ENCODE results near the gene NRN1. TPM values are rescaled to one million over a fixed set of nuclear protein-coding genes. Genes with fewer than 3 reads are reported as not detected.
"Not testable (repeated sequence)": the region's sequence is repeated elsewhere in the genome, so short reads cannot be mapped to it uniquely, and the experiment has no call there.

The NRN1 gene
- total RNA-seq, 2 donors from 2014 or later, result 12.8 to 15.9 TPM

DNA sequence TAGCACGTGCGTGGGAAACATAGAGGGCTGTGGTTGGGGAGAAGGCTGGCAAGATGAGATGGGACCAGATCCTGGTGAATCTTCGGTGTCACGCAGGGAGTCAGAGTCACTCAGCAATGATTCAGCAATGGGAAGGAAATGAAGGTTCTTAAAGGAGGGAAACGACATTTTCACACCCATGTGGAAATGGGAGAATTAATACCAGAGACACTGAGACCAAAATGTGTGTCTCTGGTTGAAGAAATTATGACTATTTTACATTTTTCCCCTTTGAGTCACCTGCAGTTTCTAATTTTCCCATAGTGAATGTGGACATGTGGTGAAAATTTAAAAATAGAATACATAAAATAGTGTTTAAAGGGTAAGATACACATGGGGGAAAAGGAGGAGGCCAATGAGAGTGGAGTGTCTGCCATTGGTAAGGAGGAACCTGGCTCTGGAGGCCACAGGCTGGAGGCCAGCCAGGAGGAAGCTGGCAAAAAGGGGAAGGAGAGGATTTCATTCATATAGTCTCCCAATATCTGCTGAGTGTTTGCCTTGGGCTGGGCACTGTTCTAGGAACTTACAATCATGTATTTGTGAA, 17.5 kb downstream of the NRN1 start:
- DNase-seq (ENCODE audit: low spot score), result peak; percentile 86
- intact Hi-C loops (cut with DNase I), result no loop called here

DNA sequence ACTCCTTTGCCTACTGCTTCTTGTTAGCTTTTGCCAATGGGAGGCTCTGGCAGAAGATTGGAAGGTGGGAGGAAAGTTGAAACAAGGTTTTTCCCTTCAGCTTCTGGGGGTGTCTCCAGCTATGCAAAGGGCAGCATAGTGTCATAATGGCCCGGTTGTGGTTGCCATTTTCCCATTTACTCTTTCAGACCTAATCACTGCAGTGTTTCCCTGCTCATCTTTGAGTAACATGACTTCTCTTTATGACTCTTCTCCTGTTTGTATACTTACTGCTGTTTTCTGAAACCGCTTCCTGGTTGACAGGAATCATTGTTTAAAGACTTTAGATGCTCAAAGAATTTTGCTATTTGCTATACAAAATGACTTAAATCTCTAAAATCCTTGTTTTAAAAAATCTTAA, 19.9 kb downstream of the NRN1 start:
- intact Hi-C loops (cut with DNase I), result no loop called here
- DNase-seq (ENCODE audit: low spot score), result no peak

DNA sequence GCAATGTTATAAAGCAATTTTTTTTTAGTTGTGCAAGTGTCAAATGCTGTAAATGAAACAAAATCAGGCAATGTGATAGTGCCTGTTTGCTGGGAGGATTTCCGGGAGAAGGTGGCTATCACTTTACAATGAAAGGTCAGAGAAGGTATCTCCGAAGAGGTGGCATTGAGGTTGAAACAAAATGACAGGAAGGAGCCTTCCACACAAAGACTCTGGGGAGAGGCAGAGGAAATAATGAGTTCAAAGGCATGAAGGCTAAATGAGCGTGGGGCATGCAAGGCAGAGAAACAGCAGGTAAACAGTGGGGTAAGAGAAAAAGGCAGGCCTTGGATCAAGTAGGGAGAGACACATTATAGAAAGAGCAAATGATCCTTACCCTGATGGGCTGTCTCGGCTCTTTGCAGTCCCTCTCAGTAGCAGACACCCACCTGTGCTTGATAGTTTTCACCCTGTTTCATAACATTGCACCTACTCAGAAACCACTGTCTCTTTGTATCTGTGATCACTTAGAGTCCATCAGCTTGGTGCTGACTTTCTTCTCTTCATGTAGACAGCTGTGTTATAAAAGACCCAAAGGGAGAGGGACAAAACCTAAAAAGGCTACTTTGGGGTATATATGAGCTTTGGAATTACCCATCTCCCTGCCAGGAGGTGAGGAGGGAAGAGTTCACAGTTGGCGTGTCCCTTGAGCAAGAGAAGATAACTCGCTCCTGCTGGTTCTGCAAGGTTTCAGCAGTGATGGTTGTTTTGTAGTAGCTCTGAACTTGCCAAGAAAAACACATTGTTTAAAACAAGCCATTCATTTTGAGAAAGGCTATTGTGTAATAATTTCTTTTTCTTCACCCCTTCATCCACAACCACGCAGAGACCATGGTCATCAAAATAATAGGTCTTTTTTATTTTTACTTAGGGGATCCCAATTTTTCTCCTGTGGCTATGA, 22.3 kb downstream of the NRN1 start:
- no peak for DNase-seq (ENCODE audit: low spot score)
- intact Hi-C loops (cut with DNase I), result no loop called here

DNA sequence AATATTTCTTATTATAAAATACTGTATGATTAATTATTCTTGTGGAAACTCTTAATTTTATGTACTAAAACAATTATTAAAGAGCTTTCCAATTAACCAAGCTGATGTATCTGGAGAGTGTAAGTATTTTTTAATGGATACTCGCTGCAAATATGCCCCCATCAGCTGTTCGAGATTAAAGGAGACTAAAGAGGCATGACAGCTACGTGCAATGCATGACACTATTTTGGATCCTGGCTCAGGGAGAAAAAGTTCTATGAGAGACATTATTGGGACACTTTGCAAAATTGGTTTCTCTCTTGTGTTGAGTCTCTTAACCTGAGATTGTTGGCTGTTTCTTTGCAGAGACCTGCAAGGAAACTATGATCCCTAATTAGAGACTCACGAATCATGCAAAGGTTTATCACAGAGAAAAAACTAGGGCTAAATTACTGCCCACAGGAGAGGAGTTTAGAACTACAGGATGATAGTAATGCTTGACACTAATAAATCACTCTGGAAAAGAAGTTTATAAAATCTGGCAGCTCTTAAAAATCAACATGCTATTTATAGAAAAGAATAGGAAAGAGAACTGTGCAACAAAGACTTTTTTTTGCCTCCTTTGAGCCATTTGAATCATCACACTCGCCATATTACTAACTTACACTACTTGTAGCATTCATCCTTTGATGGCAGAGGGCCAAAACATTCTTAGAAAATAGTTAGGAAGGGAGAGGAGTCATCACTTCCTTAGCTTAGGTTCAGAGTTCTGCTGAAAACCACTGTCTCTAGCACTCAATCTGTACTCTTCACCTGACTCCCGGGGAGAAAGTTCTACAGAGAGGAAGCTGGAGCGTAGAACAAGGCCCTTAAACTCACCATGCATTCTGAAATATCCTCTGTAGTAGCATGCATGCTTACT, 25.3 kb downstream of the NRN1 start:
- intact Hi-C loops (cut with DNase I), result no loop called here
- no peak for DNase-seq (ENCODE audit: low spot score)

DNA sequence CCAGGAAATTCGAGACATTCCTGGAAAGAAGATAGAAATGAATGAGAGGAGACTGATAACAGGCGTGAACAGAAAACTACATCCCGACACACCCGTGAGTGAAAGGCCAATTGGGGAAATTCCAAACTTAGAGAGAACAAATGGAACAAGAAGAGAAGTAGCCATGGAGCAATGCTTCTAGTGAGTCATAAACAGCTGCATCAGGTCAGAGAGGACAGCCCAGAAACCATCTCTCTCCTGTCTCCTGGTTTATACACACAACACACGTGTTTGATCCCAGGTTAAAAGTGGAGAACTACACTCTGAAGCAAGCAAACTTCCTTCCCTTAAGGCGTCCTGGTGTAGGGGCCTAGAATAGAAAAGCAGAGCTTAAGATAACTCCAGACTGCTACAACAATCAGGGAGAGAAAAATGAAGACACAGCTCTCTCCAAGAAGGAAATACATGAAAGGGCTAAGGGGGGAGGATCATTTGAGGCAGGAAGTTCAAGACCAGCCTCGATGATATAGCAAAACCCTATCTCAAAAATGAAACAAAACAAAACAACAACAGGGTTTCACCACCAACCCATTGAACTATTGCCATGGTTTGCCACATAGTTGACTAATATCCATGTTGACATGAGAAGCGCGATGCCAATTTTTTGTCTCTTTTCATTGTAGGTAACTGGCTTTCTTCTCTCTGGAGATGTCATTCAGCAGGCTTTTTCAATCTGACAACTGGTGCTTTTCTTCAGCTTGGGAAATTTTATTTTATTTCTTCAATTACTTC, 26.9 kb downstream of the NRN1 start:
- no peak for DNase-seq (ENCODE audit: low spot score)
- intact Hi-C loops (cut with DNase I), result no loop called here

DNA sequence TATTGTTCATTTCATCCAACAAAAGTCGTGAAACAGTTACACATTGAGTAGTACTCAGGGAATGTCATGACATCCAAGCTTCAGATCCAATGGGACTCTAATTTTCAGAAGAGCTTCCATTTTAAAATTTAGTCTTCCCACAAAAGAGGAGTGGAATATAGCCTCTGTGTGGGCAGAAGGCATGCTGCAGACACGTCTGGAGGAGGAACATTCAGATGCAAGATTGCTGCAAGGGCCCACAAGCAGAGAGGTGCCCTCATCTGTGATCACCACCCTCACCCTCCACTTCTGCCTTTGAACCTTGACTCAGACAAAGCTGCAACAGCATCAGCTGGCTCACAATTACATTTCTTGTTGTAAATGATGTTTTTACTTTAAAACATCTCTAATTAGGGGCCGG, 29.9 kb downstream of the NRN1 start:
- no peak for DNase-seq (ENCODE audit: low spot score)
- intact Hi-C loops (cut with DNase I), result no loop called here

DNA sequence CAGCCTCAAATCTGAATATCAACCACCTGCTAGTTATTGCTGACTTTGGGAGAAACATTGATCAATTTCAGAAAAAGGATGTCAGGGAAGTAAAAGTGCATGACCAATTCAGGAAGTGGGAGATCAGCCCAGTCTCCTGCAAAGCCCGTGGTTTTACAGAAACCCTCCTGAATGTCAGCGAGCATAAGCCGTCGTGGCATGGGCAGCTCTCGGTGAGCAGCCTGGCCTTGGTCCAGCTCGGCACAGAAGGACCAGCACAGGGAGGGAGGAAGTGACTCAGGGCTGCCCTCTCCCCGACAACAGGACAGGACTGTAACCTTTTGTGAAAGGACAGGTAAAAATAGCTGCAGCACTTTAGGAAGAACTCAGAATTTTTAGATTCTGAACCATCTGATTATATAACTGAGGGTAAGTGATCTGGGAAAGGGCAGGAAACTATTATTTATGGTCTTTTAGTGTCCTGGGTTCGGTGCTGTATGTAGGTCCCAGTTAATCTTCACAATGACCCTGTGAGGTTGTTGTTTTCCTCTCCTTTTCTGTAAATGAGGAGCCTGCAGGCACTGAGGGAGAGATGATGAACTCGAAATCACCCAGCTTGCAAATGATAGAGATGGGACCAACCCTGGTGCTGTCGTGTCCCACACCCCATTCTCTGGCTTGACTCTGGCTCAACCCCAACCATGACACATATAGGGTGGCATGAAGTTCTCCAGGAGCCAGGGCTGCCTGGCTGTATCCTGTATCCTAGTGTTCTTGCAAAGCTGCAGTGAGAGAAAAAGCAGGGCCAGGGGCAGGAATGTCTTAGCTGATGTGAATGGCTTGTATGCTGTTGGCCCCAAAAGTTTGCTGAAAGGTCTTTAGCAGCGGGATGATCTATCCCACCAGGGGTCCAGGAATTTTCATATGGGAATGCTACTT, 37.6 kb downstream of the NRN1 start:
- intact Hi-C loops (cut with DNase I), result no loop called here
- no peak for DNase-seq (ENCODE audit: low spot score)

DNA sequence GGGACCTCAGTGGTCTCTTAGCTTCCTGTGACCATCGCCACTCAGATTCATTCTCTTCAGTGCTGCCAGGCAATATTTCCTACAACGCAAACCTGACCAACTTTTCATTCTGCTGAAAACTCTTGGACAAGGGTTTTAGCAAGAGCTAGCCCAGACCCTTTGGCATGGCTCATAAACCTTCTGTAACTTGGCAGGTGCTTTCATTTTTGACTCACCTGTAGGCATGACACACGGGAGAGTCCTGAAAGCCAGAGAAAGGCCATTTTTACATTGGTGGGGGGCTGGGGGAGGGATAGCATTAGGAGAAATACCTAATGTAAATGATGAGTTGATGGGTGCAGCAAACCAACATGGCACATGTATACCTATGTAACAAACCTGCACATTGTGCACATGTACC, 38.7 kb downstream of the NRN1 start:
- intact Hi-C loops (cut with DNase I); DNase-seq (ENCODE audit: low spot score): not testable (repeated sequence)

DNA sequence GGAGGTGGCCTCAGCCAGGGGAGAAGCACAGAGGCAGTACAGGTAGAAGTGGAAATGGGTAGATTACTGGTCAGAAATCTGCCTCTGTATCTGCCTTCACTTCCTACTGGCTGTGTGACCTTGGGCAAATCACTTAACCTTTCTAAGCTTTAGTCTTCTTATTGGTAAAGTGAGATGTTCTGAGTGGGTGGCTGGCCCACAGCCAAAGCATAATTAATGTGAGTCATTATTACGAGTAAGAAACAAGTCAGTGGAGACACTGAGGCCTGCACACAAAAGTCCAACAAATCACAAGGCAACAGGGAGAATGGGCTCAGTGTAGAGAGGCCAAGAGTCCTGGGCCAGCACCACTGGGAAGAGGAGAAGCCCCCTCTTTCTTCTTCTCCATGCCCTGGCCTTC, 39.1 kb downstream of the NRN1 start:
- no peak for DNase-seq (ENCODE audit: low spot score)
- intact Hi-C loops (cut with DNase I), result no loop called here

DNA sequence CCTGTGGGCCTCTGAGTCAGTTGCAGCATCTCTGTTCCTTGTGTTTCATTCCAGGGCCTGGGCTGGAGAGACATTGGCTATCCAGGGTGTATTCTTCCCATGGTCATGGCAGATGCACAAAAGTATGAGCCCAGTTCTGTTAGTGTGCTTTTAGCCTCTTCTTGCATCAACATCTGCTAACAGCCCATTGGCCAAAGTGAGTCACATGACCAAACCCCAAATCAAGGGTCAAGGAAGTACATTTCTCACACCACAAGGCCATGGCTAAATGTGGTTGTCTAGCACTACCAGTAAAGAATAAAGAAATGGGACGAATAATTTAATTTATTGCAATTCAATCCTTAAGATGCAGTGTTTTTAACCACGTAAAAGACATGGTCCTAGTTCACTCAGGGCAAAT, 43.9 kb downstream of the NRN1 start:
- DNase-seq (ENCODE audit: low spot score), result no peak
- intact Hi-C loops (cut with DNase I), result no loop called here

DNA sequence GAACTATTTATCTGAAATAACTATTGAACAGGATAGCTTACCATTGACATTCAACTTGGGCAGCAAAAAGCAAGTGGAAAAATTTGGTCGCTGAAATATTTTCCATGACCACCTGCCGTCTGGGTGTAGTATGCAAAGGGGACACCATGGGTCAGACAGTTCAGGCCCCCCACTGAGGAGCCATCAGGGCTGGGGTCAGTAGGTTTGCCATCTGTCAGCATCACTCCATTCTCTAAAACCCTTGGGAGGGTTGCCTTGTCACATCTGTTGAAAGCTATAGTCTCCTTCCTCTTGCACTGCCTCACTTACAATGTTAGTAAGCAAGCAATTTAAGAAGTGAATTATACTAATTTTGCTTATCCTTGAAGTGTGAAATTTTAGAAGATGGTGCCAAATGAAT, 44.9 kb downstream of the NRN1 start:
- no peak for DNase-seq (ENCODE audit: low spot score)
- intact Hi-C loops (cut with DNase I), result no loop called here

DNA sequence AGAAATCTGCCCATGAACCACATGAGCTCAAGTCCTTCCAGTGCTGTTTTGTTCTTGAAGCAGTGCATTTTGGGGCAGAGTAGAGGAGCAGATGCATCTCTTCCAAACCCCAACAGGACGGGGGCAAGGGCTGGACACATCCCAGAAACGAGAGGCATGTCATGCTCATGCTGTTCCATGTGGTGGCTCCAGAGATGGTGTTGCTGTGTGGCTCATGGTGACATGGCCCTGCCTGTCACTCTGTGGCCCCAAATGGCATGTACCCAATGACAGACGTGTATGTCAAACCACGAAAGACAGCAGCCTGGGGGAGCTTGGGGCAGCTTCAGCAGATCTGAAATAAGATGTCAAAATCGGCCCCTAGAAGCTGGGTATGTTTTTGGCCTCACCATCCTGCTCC, 46.3 kb downstream of the NRN1 start:
- DNase-seq (ENCODE audit: low spot score), result no peak
- intact Hi-C loops (cut with DNase I), result no loop called here

DNA sequence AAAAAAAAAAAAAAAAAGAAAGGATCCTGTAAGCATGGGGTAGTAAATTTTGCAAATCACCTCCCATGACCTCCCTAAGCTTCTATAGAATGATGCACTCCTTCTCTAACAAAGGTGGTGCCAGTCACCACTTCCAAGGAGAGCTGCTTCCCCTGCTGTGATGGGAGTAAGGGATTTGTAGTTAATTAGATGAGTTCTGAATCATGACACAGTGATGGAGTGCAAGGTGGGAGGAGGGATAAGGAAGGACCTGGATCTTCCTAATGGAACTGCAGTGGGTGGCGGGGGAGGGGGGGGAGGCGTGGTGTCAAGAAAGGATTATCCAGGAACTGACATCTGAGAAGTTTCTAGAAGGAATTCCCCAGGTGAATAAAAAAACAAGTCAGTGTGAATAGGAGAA, 47.8 kb downstream of the NRN1 start:
- DNase-seq (ENCODE audit: low spot score), result no peak
- intact Hi-C loops (cut with DNase I), result no loop called here

DNA sequence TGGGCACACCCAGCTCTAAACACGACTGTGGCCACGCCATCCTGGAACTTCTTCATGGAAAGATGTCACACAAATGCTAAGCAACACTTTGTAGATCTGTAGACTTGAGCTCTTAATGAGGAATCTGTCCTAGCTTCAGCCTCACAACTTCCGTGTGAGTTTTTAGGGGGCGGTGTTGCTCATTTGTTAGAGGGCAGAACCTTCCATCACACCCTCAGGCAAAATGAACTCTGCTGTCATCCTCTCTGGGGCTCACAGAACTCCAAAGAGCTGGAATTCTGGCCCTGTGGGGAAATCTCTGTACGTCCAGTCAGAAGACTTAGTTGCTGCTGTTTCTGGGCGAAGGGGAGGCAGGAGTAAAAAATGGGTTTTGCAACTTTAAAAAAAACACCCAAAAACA, 49.8 kb downstream of the NRN1 start:
- intact Hi-C loops (cut with DNase I), result no loop called here

DNA sequence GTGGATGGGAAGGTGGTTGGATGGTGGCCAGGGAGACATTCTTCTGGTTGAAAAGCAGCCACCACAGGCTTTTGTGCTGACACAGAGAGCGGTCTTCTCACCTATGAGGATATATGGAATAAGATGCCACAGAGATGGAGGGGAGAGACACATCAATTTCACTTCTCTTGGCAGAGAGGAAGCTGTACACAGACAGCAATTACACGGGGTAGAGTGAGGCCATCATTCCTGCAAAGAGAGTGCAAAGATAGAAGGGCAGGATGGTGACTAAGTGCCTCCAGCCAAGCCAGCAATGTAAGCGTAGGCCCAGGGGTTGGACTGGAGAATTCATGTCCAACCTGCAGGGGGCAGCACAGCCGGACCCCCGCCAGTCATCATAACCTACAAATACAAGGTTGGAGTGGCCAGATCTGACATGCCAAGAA, 56.4 kb downstream of the NRN1 start:
- intact Hi-C loops (cut with DNase I), result no loop called here
- no peak for DNase-seq (ENCODE audit: low spot score)

More for the DNA sequence above, 49.8 kb downstream of the NRN1 start:
- DNase-seq (ENCODE audit: low spot score), result no peak

All from posterior vena cava (tissue), 2 donors.